Measurements from ENCODE around the gene SLIT1.

Gene SLIT1

GRCh38 chr10:97020452-97021400, 165.0 kb downstream of the SLIT1 start:
- Histone ChIP-seq H3K27ac (ENCODE audit: low read depth, low read length) (no peak overlapping the region), H3K27me3 (ENCODE audit: control insufficient read depth in 1 of 2, insufficient read depth in 2 of 2, low read length in 2 of 2) (no peaks in the 10 kb centered on the region), H3K4me1 (ENCODE audit: control insufficient read depth in 1 of 2, insufficient read depth in 2 of 2, low read length in 2 of 2) (peaks cover 13 to 16% of the 10 kb centered on the region in 2 donors), H3K4me3 (ENCODE audit: low read depth in 1 of 2, low read length in 2 of 2) (no peak overlapping the region), H3K9me3 (ENCODE audit: control insufficient read depth in 1 of 2, low read length in 2 of 2) (no peaks in the 10 kb centered on the region), H3K36me3 (ENCODE audit: control insufficient read depth in 1 of 2, insufficient read depth in 2 of 2, low read length in 2 of 2) (no peaks in the 10 kb centered on the region), H3K9ac (ENCODE audit: low read depth in 1 of 2, low read length in 2 of 2) (no peak overlapping the region)

- no peak overlapping the region for H3K9ac ChIP-seq (ENCODE audit: low read depth in 1 of 2, low read length in 2 of 2)
- no peaks in the 10 kb centered on the region for H3K36me3 ChIP-seq (ENCODE audit: control insufficient read depth in 1 of 2, insufficient read depth in 2 of 2, low read length in 2 of 2)
- H3K27ac ChIP-seq (ENCODE audit: low read depth, low read length) = no peak overlapping the region
- H3K4me1 ChIP-seq (ENCODE audit: control insufficient read depth in 1 of 2, insufficient read depth in 2 of 2, low read length in 2 of 2) = peaks cover 8 to 16% of the 10 kb centered on the region in 2 donors
- H3K27me3 ChIP-seq (ENCODE audit: control insufficient read depth in 1 of 2, insufficient read depth in 2 of 2, low read length in 2 of 2) = no peaks in the 10 kb centered on the region
- no peaks in the 10 kb centered on the region for H3K9me3 ChIP-seq (ENCODE audit: control insufficient read depth in 1 of 2, low read length in 2 of 2)
- no peak overlapping the region for H3K4me3 ChIP-seq (ENCODE audit: low read depth in 1 of 2, low read length in 2 of 2)
These were observed 166.4 kb downstream of the SLIT1 start for GRCh38 chr10:97019213-97019844.

GRCh38 chr10:97018251-97019212, 167.2 kb downstream of the SLIT1 start:
- Histone ChIP-seq H3K27me3 (ENCODE audit: control insufficient read depth in 1 of 2, insufficient read depth in 2 of 2, low read length in 2 of 2) (no peaks in the 10 kb centered on the region), H3K27ac (ENCODE audit: low read depth, low read length) (no peak overlapping the region), H3K4me3 (ENCODE audit: low read depth in 1 of 2, low read length in 2 of 2) (no peak overlapping the region), H3K9me3 (ENCODE audit: control insufficient read depth in 1 of 2, low read length in 2 of 2) (no peaks in the 10 kb centered on the region), H3K4me1 (ENCODE audit: control insufficient read depth in 1 of 2, insufficient read depth in 2 of 2, low read length in 2 of 2) (peaks cover 3 to 9% of the 10 kb centered on the region in 2 donors), H3K36me3 (ENCODE audit: control insufficient read depth in 1 of 2, insufficient read depth in 2 of 2, low read length in 2 of 2) (no peaks in the 10 kb centered on the region), H3K9ac (ENCODE audit: low read depth in 1 of 2, low read length in 2 of 2) (no peak overlapping the region)

GRCh38 chr10:97017474-97017903, 168.3 kb downstream of the SLIT1 start:
- Histone ChIP-seq H3K4me3 (ENCODE audit: low read depth in 1 of 2, low read length in 2 of 2) (no peak overlapping the region), H3K27me3 (ENCODE audit: control insufficient read depth in 1 of 2, insufficient read depth in 2 of 2, low read length in 2 of 2) (no peaks in the 10 kb centered on the region), H3K9me3 (ENCODE audit: control insufficient read depth in 1 of 2, low read length in 2 of 2) (no peaks in the 10 kb centered on the region), H3K9ac (ENCODE audit: low read depth in 1 of 2, low read length in 2 of 2) (no peak overlapping the region), H3K4me1 (ENCODE audit: control insufficient read depth in 1 of 2, insufficient read depth in 2 of 2, low read length in 2 of 2) (peaks cover 0 to 7% of the 10 kb centered on the region in 2 donors), H3K36me3 (ENCODE audit: control insufficient read depth in 1 of 2, insufficient read depth in 2 of 2, low read length in 2 of 2) (no peaks in the 10 kb centered on the region), H3K27ac (ENCODE audit: low read depth, low read length) (no peak overlapping the region)

- Histone ChIP-seq H3K4me1 (ENCODE audit: control insufficient read depth in 1 of 2, insufficient read depth in 2 of 2, low read length in 2 of 2) (peaks cover 0 to 7% of the 10 kb centered on the region in 2 donors), H3K27ac (ENCODE audit: low read depth, low read length) (no peak overlapping the region), H3K9me3 (ENCODE audit: control insufficient read depth in 1 of 2, low read length in 2 of 2) (no peaks in the 10 kb centered on the region), H3K4me3 (ENCODE audit: low read depth in 1 of 2, low read length in 2 of 2) (no peak overlapping the region), H3K9ac (ENCODE audit: low read depth in 1 of 2, low read length in 2 of 2) (no peak overlapping the region), H3K36me3 (ENCODE audit: control insufficient read depth in 1 of 2, insufficient read depth in 2 of 2, low read length in 2 of 2) (no peaks in the 10 kb centered on the region), H3K27me3 (ENCODE audit: control insufficient read depth in 1 of 2, insufficient read depth in 2 of 2, low read length in 2 of 2) (no peaks in the 10 kb centered on the region)
These were observed 168.9 kb downstream of the SLIT1 start for GRCh38 chr10:97016728-97017473.

- Histone ChIP-seq H3K4me1 (ENCODE audit: control insufficient read depth in 1 of 2, insufficient read depth in 2 of 2, low read length in 2 of 2) (peaks cover 0 to 3% of the 10 kb centered on the region in 2 donors), H3K4me3 (ENCODE audit: low read depth in 1 of 2, low read length in 2 of 2) (no peak overlapping the region), H3K9me3 (ENCODE audit: control insufficient read depth in 1 of 2, low read length in 2 of 2) (no peaks in the 10 kb centered on the region), H3K36me3 (ENCODE audit: control insufficient read depth in 1 of 2, insufficient read depth in 2 of 2, low read length in 2 of 2) (no peaks in the 10 kb centered on the region), H3K27ac (ENCODE audit: low read depth, low read length) (no peak overlapping the region), H3K27me3 (ENCODE audit: control insufficient read depth in 1 of 2, insufficient read depth in 2 of 2, low read length in 2 of 2) (no peaks in the 10 kb centered on the region), H3K9ac (ENCODE audit: low read depth in 1 of 2, low read length in 2 of 2) (no peak overlapping the region)
These were observed 170.5 kb downstream of the SLIT1 start for GRCh38 chr10:97015240-97015639.

GRCh38 chr10:97013983-97014382, 171.8 kb downstream of the SLIT1 start:
- H3K27me3 ChIP-seq (ENCODE audit: control insufficient read depth in 1 of 2, insufficient read depth in 2 of 2, low read length in 2 of 2) = no peaks in the 10 kb centered on the region
- H3K4me1 ChIP-seq (ENCODE audit: control insufficient read depth in 1 of 2, insufficient read depth in 2 of 2, low read length in 2 of 2) = no peaks in the 10 kb centered on the region
- H3K9me3 ChIP-seq (ENCODE audit: control insufficient read depth in 1 of 2, low read length in 2 of 2) = no peaks in the 10 kb centered on the region
- no peaks in the 10 kb centered on the region for H3K36me3 ChIP-seq (ENCODE audit: control insufficient read depth in 1 of 2, insufficient read depth in 2 of 2, low read length in 2 of 2)
- no peak overlapping the region for H3K27ac ChIP-seq (ENCODE audit: low read depth, low read length)
- H3K9ac ChIP-seq (ENCODE audit: low read depth in 1 of 2, low read length in 2 of 2) = no peak overlapping the region
- no peak overlapping the region for H3K4me3 ChIP-seq (ENCODE audit: low read depth in 1 of 2, low read length in 2 of 2)

- H3K9me3 ChIP-seq (ENCODE audit: control insufficient read depth in 1 of 2, low read length in 2 of 2) = no peaks in the 10 kb centered on the region
- no peaks in the 10 kb centered on the region for H3K36me3 ChIP-seq (ENCODE audit: control insufficient read depth in 1 of 2, insufficient read depth in 2 of 2, low read length in 2 of 2)
- no peaks in the 10 kb centered on the region for H3K4me1 ChIP-seq (ENCODE audit: control insufficient read depth in 1 of 2, insufficient read depth in 2 of 2, low read length in 2 of 2)
- H3K27me3 ChIP-seq (ENCODE audit: control insufficient read depth in 1 of 2, insufficient read depth in 2 of 2, low read length in 2 of 2) = no peaks in the 10 kb centered on the region
- no peak overlapping the region for H3K27ac ChIP-seq (ENCODE audit: low read depth, low read length)
- no peak overlapping the region for H3K4me3 ChIP-seq (ENCODE audit: low read depth in 1 of 2, low read length in 2 of 2)
- H3K9ac ChIP-seq (ENCODE audit: low read depth in 1 of 2, low read length in 2 of 2) = no peak overlapping the region
These were observed 172.2 kb downstream of the SLIT1 start for GRCh38 chr10:97013568-97013967.

GRCh38 chr10:97012470-97012869, 173.3 kb downstream of the SLIT1 start:
- H3K4me1 ChIP-seq (ENCODE audit: control insufficient read depth in 1 of 2, insufficient read depth in 2 of 2, low read length in 2 of 2) = no peaks in the 10 kb centered on the region
- no peak overlapping the region for H3K9ac ChIP-seq (ENCODE audit: low read depth in 1 of 2, low read length in 2 of 2)
- no peaks in the 10 kb centered on the region for H3K36me3 ChIP-seq (ENCODE audit: control insufficient read depth in 1 of 2, insufficient read depth in 2 of 2, low read length in 2 of 2)

More at GRCh38 chr10:97012470-97012869, 173.3 kb downstream of the SLIT1 start:
- no peak overlapping the region for H3K4me3 ChIP-seq (ENCODE audit: low read depth in 1 of 2, low read length in 2 of 2)
- no peaks in the 10 kb centered on the region for H3K27me3 ChIP-seq (ENCODE audit: control insufficient read depth in 1 of 2, insufficient read depth in 2 of 2, low read length in 2 of 2)
- no peak overlapping the region for H3K27ac ChIP-seq (ENCODE audit: low read depth, low read length)
- H3K9me3 ChIP-seq (ENCODE audit: control insufficient read depth in 1 of 2, low read length in 2 of 2) = peaks cover 0 to 3% of the 10 kb centered on the region in 2 donors
